HEK293 (cell line): ENCODE measurements around the gene CASZ1.
A peak's percentile ranks its signal among the peaks of the same experiment; 100 is the strongest.

Experiments used
- CTCF ChIA-PET: fragments of 350-600 bp; formaldehyde crosslinking; extraction: SDS; loops from one replicate; lab custom pipeline; 2021; ENCODE audit warnings: antibody characterized with exemption; lab: Yijun Ruan, JAX
- POLR2A ChIA-PET: fragments of 300-600 bp; formaldehyde crosslinking; extraction: SDS; loops from one replicate; lab custom pipeline; 2020; ENCODE audit warnings: antibody characterized with exemption, inconsistent platforms; lab: Yijun Ruan, JAX
- H3K27ac ChIP-seq: fragments of 200-500 bp; sonication (Bioruptor generic); 2 replicates; pipeline ENCODE4 v1.5.1; 2014; ENCODE audit warnings: low read depth, low read length, control low read depth, inconsistent platforms; ENCODE audit errors: extremely low read depth
- H3K36me3 ChIP-seq, 2 experiments: fragments of 200-500 bp in 1 of 2; sonication (Bioruptor generic) in 1 of 2; 1 replicate in 1 of 2; 2 replicates in 1 of 2; pipeline ENCODE4 v1.5.1; 2014 to 2017; ENCODE audit warnings: inconsistent platforms in 2 of 2, low read length in 2 of 2; ENCODE audit not compliant: control insufficient read depth in 2 of 2, insufficient read depth in 1 of 2
- H3K4me1 ChIP-seq: fragments of 200-500 bp; sonication (Bioruptor generic); 2 replicates; pipeline ENCODE4 v1.5.1; 2014; ENCODE audit warnings: mild to moderate bottlenecking, low read length, inconsistent platforms; ENCODE audit not compliant: control insufficient read depth, insufficient read depth
- H3K4me3 ChIP-seq: 2 replicates; pipeline ENCODE4 v1.5.1; 2011; ENCODE audit warnings: low read depth, mild to moderate bottlenecking, control low read depth, low read length, moderate library complexity
- H3K9me3 ChIP-seq: fragments of 200-500 bp; sonication (Bioruptor generic); 2 replicates; pipeline ENCODE4 v1.5.1; 2014; ENCODE audit warnings: low read depth, low read length, inconsistent platforms; ENCODE audit not compliant: control insufficient read depth, insufficient read depth
- BCL11B ChIP-seq: fragments of 450-650 bp; formaldehyde crosslinking; IDR thresholded peaks from 2 replicates; pipeline ENCODE4 v1.5.1; 2016; ENCODE audit warnings: low read depth, missing biosample characterization, missing genetic modification characterization
- PRDM1 ChIP-seq: fragments of 450-650 bp; formaldehyde crosslinking; IDR thresholded peaks from 2 replicates; pipeline ENCODE4; 2016; ENCODE audit warnings: missing biosample characterization, missing genetic modification characterization
- SCRT2 ChIP-seq: fragments of 450-650 bp; formaldehyde crosslinking; IDR thresholded peaks from 2 replicates; pipeline ENCODE4 v1.5.1; 2016; ENCODE audit warnings: missing biosample characterization, missing genetic modification characterization
- ZFHX2 ChIP-seq: fragments of 450-650 bp; formaldehyde crosslinking; conservative IDR thresholded peaks from 2 replicates; pipeline ENCODE4 v1.5.1; 2016; ENCODE audit warnings: missing biosample characterization, missing genetic modification characterization
- ZNF19 ChIP-seq: fragments of 450-650 bp; formaldehyde crosslinking; IDR thresholded peaks from 2 replicates; pipeline ENCODE4; 2016; ENCODE audit warnings: missing biosample characterization, missing genetic modification characterization, low read depth
- ZNF239 ChIP-seq: fragments of 450-650 bp; formaldehyde crosslinking; IDR thresholded peaks from 2 replicates; pipeline ENCODE4 v1.5.1; 2016; ENCODE audit warnings: missing biosample characterization, missing genetic modification characterization
- ZNF24 ChIP-seq: fragments of 450-650 bp; formaldehyde crosslinking; IDR thresholded peaks from 2 replicates; pipeline ENCODE4 v1.5.1; 2016; ENCODE audit warnings: missing biosample characterization, missing genetic modification characterization
- ZNF292 ChIP-seq: fragments of 450-650 bp; formaldehyde crosslinking; IDR thresholded peaks from 2 replicates; pipeline ENCODE4 v1.5.1; 2016; ENCODE audit warnings: low read depth, missing biosample characterization, missing genetic modification characterization, borderline replicate concordance
- ZNF366 ChIP-seq: fragments of 450-650 bp; formaldehyde crosslinking; conservative IDR thresholded peaks from 2 replicates; pipeline ENCODE4 v1.5.1; 2016; ENCODE audit warnings: missing biosample characterization, missing genetic modification characterization
- ZNF416 ChIP-seq: fragments of 450-650 bp; formaldehyde crosslinking; IDR thresholded peaks from 2 replicates; pipeline ENCODE4 v1.5.1; 2016; ENCODE audit warnings: missing biosample characterization, missing genetic modification characterization
- ZNF596 ChIP-seq: fragments of 450-650 bp; IDR thresholded peaks from 2 replicates; pipeline ENCODE4 v1.5.0; 2018; ENCODE audit warnings: missing biosample characterization, mild to moderate bottlenecking, missing genetic modification characterization, moderate library complexity
- ZNF664 ChIP-seq: fragments of 450-650 bp; formaldehyde crosslinking; IDR thresholded peaks from 2 replicates; pipeline ENCODE4 v1.5.1; 2016; ENCODE audit warnings: missing biosample characterization, missing genetic modification characterization
- ZNF707 ChIP-seq: fragments of 450-650 bp; formaldehyde crosslinking; IDR thresholded peaks from 2 replicates; pipeline ENCODE4 v1.5.1; 2016; ENCODE audit warnings: missing biosample characterization, missing genetic modification characterization
- ZSCAN16 ChIP-seq: fragments of 450-650 bp; formaldehyde crosslinking; IDR thresholded peaks from 2 replicates; pipeline ENCODE4 v1.5.1; 2016; ENCODE audit warnings: missing biosample characterization, missing genetic modification characterization
- TF ChIP-seq, protein P1 (sequence below): fragments of 450-650 bp; formaldehyde crosslinking; IDR thresholded peaks from 2 replicates; pipeline ENCODE4 v1.5.1; 2016; ENCODE audit warnings: missing biosample characterization, missing genetic modification characterization
- TF ChIP-seq, protein P2 (sequence below): fragments of 450-650 bp; formaldehyde crosslinking; IDR thresholded peaks from 2 replicates; pipeline ENCODE4 v1.5.1; 2016; ENCODE audit warnings: missing biosample characterization, missing genetic modification characterization

The CASZ1 gene

DNA sequence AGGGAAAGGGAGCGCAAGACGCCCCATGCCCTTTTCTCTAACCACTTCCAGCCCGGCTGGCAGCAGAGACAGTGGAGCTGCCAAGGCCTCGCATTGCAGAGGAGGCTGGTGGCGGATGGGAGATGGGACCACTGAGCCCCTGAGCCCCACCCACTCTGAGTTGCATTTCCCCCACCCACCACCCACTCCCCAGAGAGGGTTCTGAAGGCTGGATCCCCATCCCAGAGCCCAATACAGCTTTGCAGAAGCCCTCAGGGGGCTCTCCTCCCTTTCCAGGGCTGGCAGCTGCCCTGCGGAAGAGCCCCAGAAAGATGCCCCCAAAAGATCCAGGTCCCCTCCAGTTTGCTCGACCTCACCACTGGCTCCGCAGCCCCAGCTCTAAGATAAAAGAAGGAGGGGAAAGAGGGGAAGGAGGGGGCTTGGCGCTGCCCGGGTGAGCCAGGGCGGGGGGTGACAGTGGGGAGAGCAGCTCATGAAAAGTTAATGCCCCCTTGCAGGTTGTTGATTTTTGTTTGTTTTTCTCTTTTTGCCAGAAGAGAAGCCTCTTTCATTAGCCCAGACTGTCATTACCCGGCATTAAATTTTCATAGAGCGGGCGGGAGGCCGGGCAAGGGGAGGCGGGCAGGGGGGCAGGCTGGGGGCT is 38.4 kb upstream of the CASZ1 start:
- Histone ChIP-seq H3K36me3 (no peaks in the 10 kb centered on the region), H3K9me3 (no peaks in the 10 kb centered on the region), H3K4me1 (no peaks in the 10 kb centered on the region), H3K27ac (no peak overlapping the region), H3K4me3 (no peak overlapping the region)
- TF ChIP-seq ZNF292 (tag by site-specific recombination): no peak
- TF ChIP-seq ZFHX2 (tag by site-specific recombination): peak; percentile 26; the same call in 1 of the 2 replicates
- TF ChIP-seq ZNF19 (tag by site-specific recombination): no peak
- TF ChIP-seq, protein P1, sequence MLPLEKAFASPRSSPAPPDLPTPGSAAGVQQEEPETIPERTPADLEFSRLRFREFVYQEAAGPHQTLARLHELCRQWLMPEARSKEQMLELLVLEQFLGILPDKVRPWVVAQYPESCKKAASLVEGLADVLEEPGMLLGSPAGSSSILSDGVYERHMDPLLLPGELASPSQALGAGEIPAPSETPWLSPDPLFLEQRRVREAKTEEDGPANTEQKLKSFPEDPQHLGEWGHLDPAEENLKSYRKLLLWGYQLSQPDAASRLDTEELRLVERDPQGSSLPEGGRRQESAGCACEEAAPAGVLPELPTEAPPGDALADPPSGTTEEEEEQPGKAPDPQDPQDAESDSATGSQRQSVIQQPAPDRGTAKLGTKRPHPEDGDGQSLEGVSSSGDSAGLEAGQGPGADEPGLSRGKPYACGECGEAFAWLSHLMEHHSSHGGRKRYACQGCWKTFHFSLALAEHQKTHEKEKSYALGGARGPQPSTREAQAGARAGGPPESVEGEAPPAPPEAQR (tag by site-specific recombination): no peak
- ChIA-PET CTCF (no interaction called here), POLR2A (interaction anchor here (0.6 to 0.7 kb wide), 2 partner anchors 11 to 16 kb away, joined by 3 read pairs; no protein-coding TSS in a partner anchor)

DNA sequence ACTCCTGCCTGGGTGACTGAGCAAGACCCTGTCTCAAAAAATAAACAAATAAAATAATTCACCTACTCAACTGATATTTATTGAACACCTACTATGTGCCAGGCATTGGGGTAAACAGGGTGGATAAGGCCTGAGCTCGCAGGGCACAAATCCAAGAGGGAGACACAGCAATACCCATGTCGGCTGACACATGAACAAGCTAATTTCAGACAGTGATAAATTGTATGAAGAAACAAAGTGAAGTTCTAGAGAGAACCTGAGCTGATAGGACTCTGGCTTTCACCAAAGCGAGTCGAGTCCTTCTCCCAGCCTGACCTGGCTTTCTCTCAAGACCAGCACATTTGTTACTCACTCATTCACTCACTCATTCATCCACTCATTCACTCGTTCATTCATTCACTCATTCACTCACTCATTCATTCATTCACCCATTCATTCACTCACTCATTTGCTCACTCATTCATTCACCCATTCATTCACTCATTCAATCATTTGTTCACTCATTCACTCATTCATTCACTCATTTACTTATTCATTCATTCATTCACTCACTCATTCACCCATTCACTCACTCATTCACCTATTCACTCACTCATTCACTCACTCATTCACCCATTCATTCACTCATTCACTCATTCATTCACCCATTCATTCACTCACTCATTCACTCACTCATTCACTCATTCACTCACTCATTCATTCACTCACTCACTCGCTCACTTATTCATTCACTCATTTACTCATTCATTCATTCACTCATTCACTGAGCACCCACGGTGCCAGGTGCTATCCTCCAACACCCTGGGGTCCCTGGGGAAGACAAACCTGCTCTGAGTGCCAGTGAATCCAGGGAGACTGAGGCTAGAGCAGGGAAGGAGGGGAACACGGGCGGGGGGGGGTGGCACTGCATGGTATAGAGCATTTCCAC is 37.4 kb upstream of the CASZ1 start:
- Histone ChIP-seq H3K4me3 (no peak overlapping the region), H3K27ac (no peak overlapping the region), H3K36me3 (no peaks in the 10 kb centered on the region), H3K4me1 (no peaks in the 10 kb centered on the region), H3K9me3 (no peaks in the 10 kb centered on the region)
- POLR2A ChIA-PET: no interaction called here
- CTCF ChIA-PET: interaction anchor here (0.6 kb wide), 1 partner anchor 108 kb away, joined by 3 read pairs; no protein-coding TSS in a partner anchor
- TF ChIP-seq PRDM1 (tag by site-specific recombination) (peak; percentile 86), ZNF416 (no peak), ZNF664 (tag by site-specific recombination) (peak; percentile 15; the same call in 1 of the 2 replicates), ZNF366 (tag by site-specific recombination) (peak; percentile 96), ZNF24 (tag by site-specific recombination) (peak; percentile 100), BCL11B (no peak), ZNF239 (tag by site-specific recombination) (0 out of 2 replicates have a peak, but pooled peaks have one; percentile 17), ZSCAN16 (peak; percentile 77; the same call in 1 of the 2 replicates), ZNF596 (tag by site-specific recombination) (0 out of 2 replicates have a peak, but pooled peaks have one; percentile 11)
- TF ChIP-seq, protein P2, sequence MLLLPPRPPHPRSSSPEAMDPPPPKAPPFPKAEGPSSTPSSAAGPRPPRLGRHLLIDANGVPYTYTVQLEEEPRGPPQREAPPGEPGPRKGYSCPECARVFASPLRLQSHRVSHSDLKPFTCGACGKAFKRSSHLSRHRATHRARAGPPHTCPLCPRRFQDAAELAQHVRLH (tag by site-specific recombination): peak; percentile 96

DNA sequence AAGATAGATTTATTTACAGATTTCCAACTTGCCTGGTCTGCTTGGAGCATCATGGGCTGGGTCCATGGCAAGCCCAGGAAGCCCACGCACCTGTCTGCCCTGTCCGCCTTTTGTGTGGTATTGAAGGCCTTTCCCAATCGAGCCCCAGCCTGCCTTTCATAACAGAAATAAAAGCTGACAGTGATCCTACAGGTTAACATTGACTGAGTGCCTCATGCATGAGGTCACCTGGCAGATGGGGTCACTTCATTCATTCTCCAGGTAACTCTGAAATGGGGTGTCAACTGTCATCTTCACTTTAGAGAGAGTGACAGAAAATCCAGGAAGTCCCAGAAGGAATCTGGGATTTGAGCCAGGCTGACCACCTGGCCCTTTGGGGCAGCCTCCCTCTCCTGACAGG is 36.3 kb upstream of the CASZ1 start:
- Histone ChIP-seq H3K9me3 (no peaks in the 10 kb centered on the region), H3K4me1 (no peaks in the 10 kb centered on the region), H3K27ac (no peak overlapping the region)
- CTCF ChIA-PET: interaction anchor here (0.6 kb wide), 1 partner anchor 110 kb away, joined by 3 read pairs; no protein-coding TSS in a partner anchor
- TF ChIP-seq SCRT2 (tag by site-specific recombination): peak; percentile 32
- TF ChIP-seq ZNF707: no peak
- TF ChIP-seq, all 188 proteins: peak for 1
- Histone ChIP-seq H3K4me3 (no peak overlapping the region), H3K36me3 (no peaks in the 10 kb centered on the region)
- POLR2A ChIA-PET: no interaction called here
